GM13976 (cell line): ENCODE measurements around the gene TRAPPC5.

Source experiments
- DNase-seq: peaks from one replicate; pipeline ENCODE4 v3.0.0; 2012; ENCODE audit warnings: low spot score
- CTCF ChIP-seq: IDR thresholded peaks from 2 replicates; pipeline ENCODE4 v1.5.1; 2012; ENCODE audit warnings: borderline replicate concordance, mild to moderate bottlenecking; ENCODE audit not compliant: insufficient read depth; ENCODE audit errors: extremely low read depth, missing control alignments, control extremely low read depth
- in situ Hi-C: fragments of 300-500 bp; cut with MboI; formaldehyde crosslinking; loops from one replicate; pipeline ENCODE4 v1.12.0; 2022; ENCODE audit warnings: low sequenced_read_pairs, mixed read lengths, inconsistent platforms; ENCODE audit not compliant: unreplicated experiment

TRAPPC5 gene

GRCh38 chr19:7699003-7699402 lies 18.4 kb downstream of the TRAPPC5 start:
- in situ Hi-C loops, result no loop called here
- DNase-seq, result no peak
- TF ChIP-seq CTCF, result no peak

- in situ Hi-C loops, result no loop called here
- DNase-seq, result peak; percentile 77
- no peak for TF ChIP-seq CTCF
These were observed 19.1 kb downstream of the TRAPPC5 start for GRCh38 chr19:7699417-7700401.

GRCh38 chr19:7701049-7701653 lies 20.5 kb downstream of the TRAPPC5 start:
- in situ Hi-C loops, result no loop called here
- no peak for DNase-seq
- no peak for TF ChIP-seq CTCF

- no peak for TF ChIP-seq CTCF
- in situ Hi-C loops, result no loop called here
- DNase-seq, result peak; percentile 79
These were observed 21.2 kb downstream of the TRAPPC5 start, which contains the start of gene FCER2 for GRCh38 chr19:7701654-7702457. FCER2 (minus strand) TSS chr19:7702131; CDS start chr19:7699760, 2,371 bp downstream.

- in situ Hi-C loops, result no loop called here
- DNase-seq, result no peak
These were observed 22.7 kb downstream of the TRAPPC5 start for GRCh38 chr19:7703332-7703731.

More at GRCh38 chr19:7703332-7703731, 22.7 kb downstream of the TRAPPC5 start:
- no peak for TF ChIP-seq CTCF
